ENCODE data around the gene TSR1.

DNA sequence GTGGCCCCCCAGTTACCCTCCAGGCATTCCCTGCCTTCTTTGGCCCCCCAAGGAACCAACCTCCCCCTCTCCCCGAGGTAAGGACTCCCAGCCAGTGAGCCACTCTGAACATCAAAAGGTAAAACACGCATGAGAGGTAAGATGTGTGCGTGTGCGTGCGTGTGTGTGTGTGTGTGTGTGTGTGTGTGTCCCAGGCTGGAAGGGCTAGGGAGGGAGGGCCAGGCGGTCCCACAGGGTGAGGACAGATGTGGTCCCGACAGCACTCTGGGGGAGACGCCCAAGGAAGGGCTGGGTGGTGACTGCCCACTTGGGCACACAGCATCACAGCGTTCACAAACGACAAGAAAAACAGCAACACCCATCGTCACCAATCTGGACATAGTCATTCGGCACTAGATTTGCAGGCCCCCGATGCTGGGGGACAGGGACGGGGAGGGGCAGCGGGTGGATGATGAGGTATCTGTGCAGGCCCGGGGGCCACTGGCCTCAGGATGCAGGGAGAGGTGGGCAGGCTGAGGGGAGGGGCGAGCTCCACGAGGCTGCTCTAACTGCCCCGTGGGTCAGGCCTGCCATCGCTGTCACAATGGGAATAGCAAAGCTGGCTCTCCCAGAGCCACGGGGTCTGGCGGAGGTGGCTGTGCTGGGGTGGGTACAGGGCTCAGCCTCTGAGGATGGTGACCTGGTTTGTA is 48.3 kb upstream of the TSR1 start:
- no peak for TF ChIP-seq POLR2A (IDR thresholded peaks at IDR 0.05)
- TF ChIP-seq, protein P1, sequence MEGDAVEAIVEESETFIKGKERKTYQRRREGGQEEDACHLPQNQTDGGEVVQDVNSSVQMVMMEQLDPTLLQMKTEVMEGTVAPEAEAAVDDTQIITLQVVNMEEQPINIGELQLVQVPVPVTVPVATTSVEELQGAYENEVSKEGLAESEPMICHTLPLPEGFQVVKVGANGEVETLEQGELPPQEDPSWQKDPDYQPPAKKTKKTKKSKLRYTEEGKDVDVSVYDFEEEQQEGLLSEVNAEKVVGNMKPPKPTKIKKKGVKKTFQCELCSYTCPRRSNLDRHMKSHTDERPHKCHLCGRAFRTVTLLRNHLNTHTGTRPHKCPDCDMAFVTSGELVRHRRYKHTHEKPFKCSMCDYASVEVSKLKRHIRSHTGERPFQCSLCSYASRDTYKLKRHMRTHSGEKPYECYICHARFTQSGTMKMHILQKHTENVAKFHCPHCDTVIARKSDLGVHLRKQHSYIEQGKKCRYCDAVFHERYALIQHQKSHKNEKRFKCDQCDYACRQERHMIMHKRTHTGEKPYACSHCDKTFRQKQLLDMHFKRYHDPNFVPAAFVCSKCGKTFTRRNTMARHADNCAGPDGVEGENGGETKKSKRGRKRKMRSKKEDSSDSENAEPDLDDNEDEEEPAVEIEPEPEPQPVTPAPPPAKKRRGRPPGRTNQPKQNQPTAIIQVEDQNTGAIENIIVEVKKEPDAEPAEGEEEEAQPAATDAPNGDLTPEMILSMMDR (IDR thresholded peaks at IDR 0.05) = no peak

Measured in esophagus squamous epithelium (tissue), 4 donors.